ENCODE data around the gene ROR1.
A peak's percentile ranks its signal among the peaks of the same experiment; 100 is the strongest.

Gene ROR1

GRCh38 chr1:64025051-64025450 lies 251.2 kb downstream of the ROR1 start:
- Histone ChIP-seq H3K9ac (ENCODE audit: low read length) (no peak overlapping the region), H3K4me3 (ENCODE audit: low read length) (no peak overlapping the region), H3K27ac (ENCODE audit: low read length) (no peak overlapping the region), H3K4me1 (ENCODE audit: control insufficient read depth, low read depth, low read length) (no peaks in the 10 kb centered on the region), H3K27me3 (ENCODE audit: control insufficient read depth, insufficient read depth, low read length) (no peaks in the 10 kb centered on the region), H3K9me3 (ENCODE audit: control insufficient read depth, low read depth, low read length) (peaks cover 5% of the 10 kb centered on the region), H3K36me3 (ENCODE audit: control insufficient read depth, low read depth, low read length) (no peaks in the 10 kb centered on the region)

GRCh38 chr1:64029037-64029436 lies 255.2 kb downstream of the ROR1 start:
- H3K9ac ChIP-seq (ENCODE audit: low read length): no peak overlapping the region
- H3K9me3 ChIP-seq (ENCODE audit: control insufficient read depth, low read depth, low read length): peaks cover 5% of the 10 kb centered on the region
- H3K27me3 ChIP-seq (ENCODE audit: control insufficient read depth, insufficient read depth, low read length): no peaks in the 10 kb centered on the region
- H3K27ac ChIP-seq (ENCODE audit: low read length): no peak overlapping the region
- H3K4me3 ChIP-seq (ENCODE audit: low read length): no peak overlapping the region
- H3K36me3 ChIP-seq (ENCODE audit: control insufficient read depth, low read depth, low read length): no peaks in the 10 kb centered on the region
- no peaks in the 10 kb centered on the region for H3K4me1 ChIP-seq (ENCODE audit: control insufficient read depth, low read depth, low read length)

GRCh38 chr1:64030411-64030810 lies 256.6 kb downstream of the ROR1 start:
- Histone ChIP-seq H3K4me3 (ENCODE audit: low read length) (no peak overlapping the region), H3K27ac (ENCODE audit: low read length) (no peak overlapping the region), H3K9me3 (ENCODE audit: control insufficient read depth, low read depth, low read length) (peaks cover 5% of the 10 kb centered on the region), H3K4me1 (ENCODE audit: control insufficient read depth, low read depth, low read length) (no peaks in the 10 kb centered on the region), H3K9ac (ENCODE audit: low read length) (no peak overlapping the region), H3K36me3 (ENCODE audit: control insufficient read depth, low read depth, low read length) (no peaks in the 10 kb centered on the region), H3K27me3 (ENCODE audit: control insufficient read depth, insufficient read depth, low read length) (no peaks in the 10 kb centered on the region)

- H3K9me3 ChIP-seq (ENCODE audit: control insufficient read depth, low read depth, low read length): peaks cover 5% of the 10 kb centered on the region
- H3K9ac ChIP-seq (ENCODE audit: low read length): no peak overlapping the region
- H3K4me1 ChIP-seq (ENCODE audit: control insufficient read depth, low read depth, low read length): no peaks in the 10 kb centered on the region
- no peak overlapping the region for H3K27ac ChIP-seq (ENCODE audit: low read length)
- H3K36me3 ChIP-seq (ENCODE audit: control insufficient read depth, low read depth, low read length): no peaks in the 10 kb centered on the region
- H3K27me3 ChIP-seq (ENCODE audit: control insufficient read depth, insufficient read depth, low read length): no peaks in the 10 kb centered on the region
- H3K4me3 ChIP-seq (ENCODE audit: low read length): no peak overlapping the region
Measured at GRCh38 chr1:64031236-64031635, 257.4 kb downstream of the ROR1 start.

GRCh38 chr1:64033667-64034220 lies 259.9 kb downstream of the ROR1 start:
- Histone ChIP-seq H3K36me3 (ENCODE audit: control insufficient read depth, low read depth, low read length) (no peaks in the 10 kb centered on the region), H3K9ac (ENCODE audit: low read length) (no peak overlapping the region), H3K4me1 (ENCODE audit: control insufficient read depth, low read depth, low read length) (peaks cover 12% of the 10 kb centered on the region), H3K4me3 (ENCODE audit: low read length) (no peak overlapping the region), H3K27ac (ENCODE audit: low read length) (no peak overlapping the region), H3K9me3 (ENCODE audit: control insufficient read depth, low read depth, low read length) (no peaks in the 10 kb centered on the region), H3K27me3 (ENCODE audit: control insufficient read depth, insufficient read depth, low read length) (no peaks in the 10 kb centered on the region)

GRCh38 chr1:64036549-64036948 lies 262.7 kb downstream of the ROR1 start:
- peaks cover 25% of the 10 kb centered on the region for H3K4me1 ChIP-seq (ENCODE audit: control insufficient read depth, low read depth, low read length)

GRCh38 chr1:64038119-64038518 lies 264.3 kb downstream of the ROR1 start:
- peaks cover 25% of the 10 kb centered on the region for H3K4me1 ChIP-seq (ENCODE audit: control insufficient read depth, low read depth, low read length)
- H3K36me3 ChIP-seq (ENCODE audit: control insufficient read depth, low read depth, low read length): no peaks in the 10 kb centered on the region
- H3K4me3 ChIP-seq (ENCODE audit: low read length): no peak overlapping the region
- no peaks in the 10 kb centered on the region for H3K9me3 ChIP-seq (ENCODE audit: control insufficient read depth, low read depth, low read length)
- no peaks in the 10 kb centered on the region for H3K27me3 ChIP-seq (ENCODE audit: control insufficient read depth, insufficient read depth, low read length)
- H3K9ac ChIP-seq (ENCODE audit: low read length): no peak overlapping the region
- no peak overlapping the region for H3K27ac ChIP-seq (ENCODE audit: low read length)

More at GRCh38 chr1:64036549-64036948, 262.7 kb downstream of the ROR1 start:
- Histone ChIP-seq H3K9ac (ENCODE audit: low read length) (no peak overlapping the region), H3K27ac (ENCODE audit: low read length) (no peak overlapping the region), H3K9me3 (ENCODE audit: control insufficient read depth, low read depth, low read length) (no peaks in the 10 kb centered on the region), H3K27me3 (ENCODE audit: control insufficient read depth, insufficient read depth, low read length) (no peaks in the 10 kb centered on the region), H3K36me3 (ENCODE audit: control insufficient read depth, low read depth, low read length) (no peaks in the 10 kb centered on the region), H3K4me3 (ENCODE audit: low read length) (no peak overlapping the region)

- Histone ChIP-seq H3K4me3 (ENCODE audit: low read length) (no peak overlapping the region), H3K27ac (ENCODE audit: low read length) (peak overlapping the region; percentile 27), H3K9me3 (ENCODE audit: control insufficient read depth, low read depth, low read length) (no peaks in the 10 kb centered on the region), H3K4me1 (ENCODE audit: control insufficient read depth, low read depth, low read length) (peaks cover 25% of the 10 kb centered on the region), H3K9ac (ENCODE audit: low read length) (no peak overlapping the region), H3K27me3 (ENCODE audit: control insufficient read depth, insufficient read depth, low read length) (no peaks in the 10 kb centered on the region), H3K36me3 (ENCODE audit: control insufficient read depth, low read depth, low read length) (no peaks in the 10 kb centered on the region)
Measured at GRCh38 chr1:64038965-64039364, 265.1 kb downstream of the ROR1 start.

- Histone ChIP-seq H3K4me3 (ENCODE audit: low read length) (no peak overlapping the region), H3K9me3 (ENCODE audit: control insufficient read depth, low read depth, low read length) (no peaks in the 10 kb centered on the region), H3K27ac (ENCODE audit: low read length) (no peak overlapping the region), H3K36me3 (ENCODE audit: control insufficient read depth, low read depth, low read length) (no peaks in the 10 kb centered on the region), H3K9ac (ENCODE audit: low read length) (no peak overlapping the region), H3K27me3 (ENCODE audit: control insufficient read depth, insufficient read depth, low read length) (no peaks in the 10 kb centered on the region), H3K4me1 (ENCODE audit: control insufficient read depth, low read depth, low read length) (peaks cover 25% of the 10 kb centered on the region)
Measured at GRCh38 chr1:64039390-64039926, 265.6 kb downstream of the ROR1 start.

- Histone ChIP-seq H3K9ac (ENCODE audit: low read length) (no peak overlapping the region), H3K27ac (ENCODE audit: low read length) (no peak overlapping the region)
Measured at GRCh38 chr1:64041371-64042131, 267.7 kb downstream of the ROR1 start.

GRCh38 chr1:64042331-64043100 lies 268.7 kb downstream of the ROR1 start:
- H3K27me3 ChIP-seq (ENCODE audit: control insufficient read depth, insufficient read depth, low read length): no peaks in the 10 kb centered on the region
- no peaks in the 10 kb centered on the region for H3K36me3 ChIP-seq (ENCODE audit: control insufficient read depth, low read depth, low read length)
- H3K9me3 ChIP-seq (ENCODE audit: control insufficient read depth, low read depth, low read length): no peaks in the 10 kb centered on the region
- H3K9ac ChIP-seq (ENCODE audit: low read length): no peak overlapping the region
- H3K4me3 ChIP-seq (ENCODE audit: low read length): no peak overlapping the region
- no peak overlapping the region for H3K27ac ChIP-seq (ENCODE audit: low read length)
- H3K4me1 ChIP-seq (ENCODE audit: control insufficient read depth, low read depth, low read length): peaks cover 38% of the 10 kb centered on the region

More at GRCh38 chr1:64041371-64042131, 267.7 kb downstream of the ROR1 start:
- peaks cover 37% of the 10 kb centered on the region for H3K4me1 ChIP-seq (ENCODE audit: control insufficient read depth, low read depth, low read length)
- no peak overlapping the region for H3K4me3 ChIP-seq (ENCODE audit: low read length)
- H3K27me3 ChIP-seq (ENCODE audit: control insufficient read depth, insufficient read depth, low read length): no peaks in the 10 kb centered on the region
- H3K9me3 ChIP-seq (ENCODE audit: control insufficient read depth, low read depth, low read length): no peaks in the 10 kb centered on the region
- H3K36me3 ChIP-seq (ENCODE audit: control insufficient read depth, low read depth, low read length): no peaks in the 10 kb centered on the region

Measured in iPS-18a (cell line).